Chondrocyte (in vitro differentiated cells): Measurements from ENCODE around the gene MDFI. TPM values are rescaled to one million over a fixed set of nuclear protein-coding genes. Genes with fewer than 3 reads are reported as not detected.
"Not testable (repeated sequence)": the region's sequence is repeated elsewhere in the genome, so short reads cannot be mapped to it uniquely, and the experiment has no call there.

ENCODE experiments used
- DNase-seq: peaks from one replicate; pipeline ENCODE4 v3.0.0; 2021; ENCODE audit warnings: mixed read lengths, low spot score
- H3K27ac Mint-ChIP-seq: one replicate; pipeline ENCODE4 v1.8.0; 2021; ENCODE audit warnings: mild to moderate bottlenecking, moderate library complexity, mixed read lengths; ENCODE audit not compliant: unreplicated experiment
- H3K27me3 Mint-ChIP-seq: 2 replicates; pipeline ENCODE4 v1.8.0; 2021; ENCODE audit warnings: low read depth, mixed read lengths
- H3K36me3 Mint-ChIP-seq: 2 replicates; pipeline ENCODE4 v1.8.0; 2021; ENCODE audit warnings: low read depth, mixed read lengths
- H3K4me1 Mint-ChIP-seq: 2 replicates; pipeline ENCODE4 v1.8.0; 2021; ENCODE audit warnings: low read depth, mild to moderate bottlenecking, mixed read lengths
- H3K4me3 Mint-ChIP-seq: one replicate; pipeline ENCODE4 v1.8.0; 2021; ENCODE audit warnings: mild to moderate bottlenecking, moderate library complexity, mixed read lengths; ENCODE audit not compliant: unreplicated experiment
- H3K9me3 Mint-ChIP-seq: 2 replicates; pipeline ENCODE4 v1.8.0; 2021; ENCODE audit warnings: low read depth, mixed read lengths
- total RNA-seq: library from RNA; stranded (reverse); gene quantifications from 3 replicates; pipeline ENCODE4 v1.2.1, GENCODE V29; 2021
- TF ChIP-seq, protein P1 (sequence below): fragments of 200-600 bp; sonication (generic); IDR thresholded peaks from 2 replicates; pipeline ENCODE4 v1.5.0; 2021; ENCODE audit warnings: antibody characterized with exemption, mild to moderate bottlenecking, moderate library complexity

The MDFI gene
- total RNA-seq, 1 donor from 2014 or later: 31.8 TPM

DNA sequence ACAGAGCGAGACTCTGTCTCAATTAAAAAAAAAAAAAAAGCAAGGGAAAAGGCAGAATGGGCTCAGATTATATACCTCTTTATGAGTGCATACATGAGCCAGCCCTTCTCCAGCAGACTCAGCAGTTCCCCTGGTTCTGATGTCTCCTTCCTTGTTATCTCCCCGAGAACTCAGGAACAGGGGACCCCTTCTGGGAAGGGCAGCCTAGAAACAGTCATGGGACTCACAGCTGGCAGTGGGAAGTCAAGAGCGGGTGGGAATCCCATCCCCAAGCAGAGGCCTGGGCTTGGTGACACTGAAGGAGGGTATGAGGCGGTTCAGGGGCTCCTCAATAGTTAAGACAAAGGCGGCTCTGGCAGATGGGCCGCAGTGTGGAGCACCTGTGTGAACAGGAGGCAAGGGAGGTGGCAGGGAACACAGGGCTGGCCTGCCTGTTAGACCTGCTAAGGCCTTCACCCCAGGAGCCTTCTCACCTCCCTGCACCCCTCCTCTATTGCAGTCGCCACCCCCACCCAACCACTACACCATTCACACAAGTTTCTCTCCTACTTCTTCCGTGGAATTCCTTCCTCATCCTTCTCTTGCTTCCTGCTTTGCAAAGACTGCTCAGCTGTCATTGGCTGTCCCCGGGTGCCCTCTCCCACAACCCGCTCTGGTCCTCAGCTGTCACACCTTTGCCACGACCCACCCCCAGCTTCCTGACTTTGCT, 29.7 kb upstream of the MDFI start:
- H3K9me3 Mint-ChIP-seq: peaks cover 9% of the 10 kb centered on the region
- peaks cover 3% of the 10 kb centered on the region for H3K4me1 Mint-ChIP-seq
- TF ChIP-seq, protein P1, sequence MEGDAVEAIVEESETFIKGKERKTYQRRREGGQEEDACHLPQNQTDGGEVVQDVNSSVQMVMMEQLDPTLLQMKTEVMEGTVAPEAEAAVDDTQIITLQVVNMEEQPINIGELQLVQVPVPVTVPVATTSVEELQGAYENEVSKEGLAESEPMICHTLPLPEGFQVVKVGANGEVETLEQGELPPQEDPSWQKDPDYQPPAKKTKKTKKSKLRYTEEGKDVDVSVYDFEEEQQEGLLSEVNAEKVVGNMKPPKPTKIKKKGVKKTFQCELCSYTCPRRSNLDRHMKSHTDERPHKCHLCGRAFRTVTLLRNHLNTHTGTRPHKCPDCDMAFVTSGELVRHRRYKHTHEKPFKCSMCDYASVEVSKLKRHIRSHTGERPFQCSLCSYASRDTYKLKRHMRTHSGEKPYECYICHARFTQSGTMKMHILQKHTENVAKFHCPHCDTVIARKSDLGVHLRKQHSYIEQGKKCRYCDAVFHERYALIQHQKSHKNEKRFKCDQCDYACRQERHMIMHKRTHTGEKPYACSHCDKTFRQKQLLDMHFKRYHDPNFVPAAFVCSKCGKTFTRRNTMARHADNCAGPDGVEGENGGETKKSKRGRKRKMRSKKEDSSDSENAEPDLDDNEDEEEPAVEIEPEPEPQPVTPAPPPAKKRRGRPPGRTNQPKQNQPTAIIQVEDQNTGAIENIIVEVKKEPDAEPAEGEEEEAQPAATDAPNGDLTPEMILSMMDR: no peak
- no peaks in the 10 kb centered on the region for H3K27me3 Mint-ChIP-seq
- peak; percentile 81 for DNase-seq
- H3K4me3 Mint-ChIP-seq: no peak overlapping the region
- H3K27ac Mint-ChIP-seq: no peak overlapping the region
- H3K36me3 Mint-ChIP-seq: peaks cover 7% of the 10 kb centered on the region

DNA sequence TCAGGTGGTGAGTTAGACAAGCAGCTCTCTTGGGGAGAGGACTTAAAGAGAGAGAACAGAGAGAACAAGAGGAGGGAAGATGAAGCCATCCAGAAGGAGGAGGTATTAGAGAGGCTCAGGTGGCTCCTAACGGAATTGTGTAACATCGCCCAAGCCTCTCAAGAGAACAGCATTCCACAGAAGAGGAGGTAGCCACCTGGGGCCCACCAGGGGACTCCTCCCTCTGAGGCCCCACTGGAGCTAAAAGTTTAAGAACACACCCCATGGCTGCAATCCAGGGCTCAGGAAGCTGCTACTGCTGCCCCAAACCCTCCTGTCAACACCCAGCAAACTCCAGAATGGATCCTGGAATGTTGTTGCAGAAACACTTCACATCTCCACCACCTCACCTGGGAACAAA, 23.6 kb upstream of the MDFI start:
- Mint-ChIP-seq H3K36me3 (peaks cover 7% of the 10 kb centered on the region), H3K27ac (no peak overlapping the region), H3K4me3 (no peak overlapping the region), H3K27me3 (no peaks in the 10 kb centered on the region), H3K9me3 (peaks cover 15% of the 10 kb centered on the region), H3K4me1 (peaks cover 9% of the 10 kb centered on the region)
- no peak for DNase-seq
- TF ChIP-seq, protein P1: no peak

DNA sequence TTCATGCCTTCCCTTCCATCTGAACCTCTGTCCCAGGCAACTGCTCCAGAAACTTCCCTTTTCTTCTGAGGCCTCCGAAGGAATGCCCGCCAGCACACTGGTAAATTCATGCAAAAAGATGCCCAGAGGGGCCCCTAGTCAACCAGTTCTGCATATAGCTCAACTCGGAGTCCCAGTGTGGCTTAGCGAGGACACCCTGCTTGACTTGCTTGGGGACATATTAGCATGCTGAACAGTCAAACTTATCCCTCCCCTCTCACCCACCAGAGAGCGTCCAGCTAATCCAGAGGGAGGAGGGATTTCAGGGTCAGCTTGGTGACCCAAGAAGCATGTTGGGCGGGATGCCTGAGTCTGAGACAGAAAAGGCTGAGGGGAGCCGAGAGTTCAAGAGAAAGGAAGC, 23.0 kb upstream of the MDFI start:
- TF ChIP-seq, protein P1: no peak
- no peak overlapping the region for H3K27ac Mint-ChIP-seq

DNA sequence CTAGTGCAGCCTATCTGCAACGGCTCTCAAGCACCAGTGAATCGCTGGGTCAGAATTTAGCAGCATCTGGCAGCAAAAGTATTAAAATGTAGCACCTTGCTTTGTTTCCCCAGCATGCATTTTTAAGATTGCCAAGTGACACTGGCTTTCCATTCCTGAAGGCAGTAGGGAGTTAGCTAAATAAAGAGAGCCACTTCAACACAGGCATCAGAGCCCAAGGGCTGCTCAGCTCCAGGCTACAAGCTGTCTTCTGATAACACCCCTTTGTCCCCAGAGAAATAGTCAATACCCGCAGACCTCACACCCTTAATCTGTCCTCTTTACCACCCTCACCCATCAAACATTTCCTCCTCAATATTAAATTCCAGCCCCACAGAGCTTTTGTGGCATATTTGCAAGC, 19.7 kb upstream of the MDFI start:
- H3K4me1 Mint-ChIP-seq: peaks cover 22% of the 10 kb centered on the region
- no peak for DNase-seq
- no peaks in the 10 kb centered on the region for H3K36me3 Mint-ChIP-seq
- TF ChIP-seq, protein P1: no peak
- H3K27me3 Mint-ChIP-seq: no peaks in the 10 kb centered on the region
- H3K4me3 Mint-ChIP-seq: no peak overlapping the region
- no peak overlapping the region for H3K27ac Mint-ChIP-seq
- H3K9me3 Mint-ChIP-seq: peaks cover 9% of the 10 kb centered on the region

More for the DNA sequence above, 23.0 kb upstream of the MDFI start:
- H3K27me3 Mint-ChIP-seq: no peaks in the 10 kb centered on the region
- peaks cover 6% of the 10 kb centered on the region for H3K4me1 Mint-ChIP-seq
- no peak for DNase-seq
- H3K9me3 Mint-ChIP-seq: peaks cover 15% of the 10 kb centered on the region
- H3K4me3 Mint-ChIP-seq: no peak overlapping the region
- H3K36me3 Mint-ChIP-seq: peaks cover 7% of the 10 kb centered on the region

DNA sequence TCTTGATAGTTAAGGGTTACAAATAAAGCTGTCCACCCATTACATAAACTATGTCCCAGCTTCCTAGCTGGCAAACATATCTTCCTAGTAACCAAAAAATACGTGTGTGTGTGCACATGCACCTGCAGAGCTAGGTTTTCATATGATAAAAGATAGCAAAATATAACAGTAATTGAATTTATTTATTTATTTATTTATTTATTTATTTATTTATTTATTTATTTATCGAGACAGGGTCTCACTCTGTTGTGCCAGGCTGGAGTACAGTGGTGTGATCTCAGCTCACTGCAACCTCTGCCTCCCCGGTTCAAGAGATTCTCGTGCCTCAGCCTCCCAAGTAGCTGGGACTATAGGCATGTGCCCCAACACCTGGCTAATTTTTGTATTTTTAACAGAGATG, 19.1 kb upstream of the MDFI start:
- not testable (repeated sequence) for H3K4me3 Mint-ChIP-seq, H3K27me3 Mint-ChIP-seq, DNase-seq, H3K27ac Mint-ChIP-seq, H3K36me3 Mint-ChIP-seq, H3K9me3 Mint-ChIP-seq
- H3K4me1 Mint-ChIP-seq: peaks cover 22% of the 10 kb centered on the region

DNA sequence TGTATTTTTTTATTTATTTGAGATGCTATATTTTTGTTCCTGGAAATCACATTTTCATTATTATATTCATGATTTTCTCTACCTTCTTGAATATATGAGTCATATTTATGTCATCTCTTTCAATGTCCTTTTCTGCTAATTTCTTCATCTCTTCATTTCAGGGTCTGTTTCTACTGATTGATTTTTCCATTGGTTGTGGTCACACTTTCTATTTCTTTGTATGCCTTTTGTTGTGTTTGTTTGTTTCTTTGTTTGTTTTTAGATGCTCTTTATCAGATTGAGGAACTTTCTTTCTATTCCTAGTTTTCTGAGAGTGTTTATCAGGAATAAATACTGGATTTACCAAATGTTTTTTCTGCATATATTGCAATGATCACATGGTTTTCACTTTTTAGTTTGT, 16.9 kb upstream of the MDFI start:
- H3K4me3 Mint-ChIP-seq: no peak overlapping the region

More for the DNA sequence above, 16.9 kb upstream of the MDFI start:
- H3K36me3 Mint-ChIP-seq: no peaks in the 10 kb centered on the region
- TF ChIP-seq, protein P1: no peak
- H3K27me3 Mint-ChIP-seq: no peaks in the 10 kb centered on the region
- peak overlapping the region; percentile 59 for H3K27ac Mint-ChIP-seq
- no peak for DNase-seq
- H3K4me1 Mint-ChIP-seq: peaks cover 32% of the 10 kb centered on the region
- H3K9me3 Mint-ChIP-seq: peaks cover 3% of the 10 kb centered on the region
